GM18498 (cell line): ENCODE results near the gene GLS.
A peak's percentile ranks its signal among the peaks of the same experiment; 100 is the strongest.
"Not testable (repeated sequence)": the region's sequence is repeated elsewhere in the genome, so short reads cannot be mapped to it uniquely, and the experiment has no call there.

Source experiments
- ATAC-seq: cut with Tn5 transposase; IDR thresholded peaks from one replicate; pipeline ENCODE4 v1.9.1; 2021; ENCODE audit warnings: mild to moderate bottlenecking, moderate library complexity; ENCODE audit not compliant: unreplicated experiment

Gene GLS

DNA sequence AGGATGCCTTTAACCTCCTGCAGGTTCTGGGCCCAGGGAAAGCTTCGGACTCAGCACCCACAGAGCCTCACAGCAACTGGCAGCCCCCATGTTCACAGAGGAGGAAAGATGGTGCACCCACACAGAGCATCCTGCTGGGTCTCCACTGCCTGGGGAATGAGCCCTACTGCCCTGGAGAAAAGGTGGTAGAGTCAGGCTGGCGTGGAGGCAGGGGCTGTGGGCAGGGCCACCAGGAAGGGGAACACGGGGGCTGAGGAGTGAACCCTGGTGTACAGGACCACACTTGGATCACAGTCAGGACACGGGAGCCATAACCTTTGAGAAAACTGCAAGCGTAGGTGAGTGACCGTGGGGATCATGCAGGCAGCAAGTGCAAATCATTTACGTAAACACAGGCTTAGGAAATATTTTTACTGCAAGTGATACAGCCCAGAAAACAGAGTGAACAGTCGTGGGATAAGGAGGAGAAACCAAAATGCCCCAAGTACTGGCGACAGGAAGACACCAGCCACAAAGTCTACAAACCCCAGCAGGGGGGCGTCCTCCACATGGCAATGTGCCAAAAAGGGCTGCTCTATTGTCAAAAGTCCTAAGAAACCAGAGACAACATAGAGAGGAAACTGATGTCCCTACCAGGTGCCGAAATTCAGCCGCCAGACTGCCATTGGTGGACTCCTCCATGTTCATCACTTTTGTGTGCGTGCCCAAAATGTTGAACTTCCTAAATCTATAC, 105.8 kb downstream of the GLS start:
- no peak for ATAC-seq

DNA sequence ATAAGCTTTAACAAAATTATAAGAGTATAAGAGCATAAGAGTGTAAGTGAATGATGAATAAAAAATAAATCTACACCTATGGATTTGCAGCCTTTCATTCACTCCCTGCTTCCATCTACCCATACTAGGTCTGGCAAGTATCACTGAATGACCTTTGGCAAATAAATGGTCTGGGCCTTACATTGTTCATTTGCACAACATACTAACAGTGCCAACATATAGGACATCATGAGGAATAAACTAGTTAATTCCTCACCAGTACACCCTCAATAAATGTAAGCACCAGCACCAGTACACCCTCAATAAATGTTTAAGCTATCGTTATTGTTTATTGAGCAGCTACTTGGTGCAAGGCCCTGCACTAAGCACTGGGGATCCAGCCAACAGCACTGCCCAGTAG, 106.5 kb downstream of the GLS start:
- no peak for ATAC-seq

DNA sequence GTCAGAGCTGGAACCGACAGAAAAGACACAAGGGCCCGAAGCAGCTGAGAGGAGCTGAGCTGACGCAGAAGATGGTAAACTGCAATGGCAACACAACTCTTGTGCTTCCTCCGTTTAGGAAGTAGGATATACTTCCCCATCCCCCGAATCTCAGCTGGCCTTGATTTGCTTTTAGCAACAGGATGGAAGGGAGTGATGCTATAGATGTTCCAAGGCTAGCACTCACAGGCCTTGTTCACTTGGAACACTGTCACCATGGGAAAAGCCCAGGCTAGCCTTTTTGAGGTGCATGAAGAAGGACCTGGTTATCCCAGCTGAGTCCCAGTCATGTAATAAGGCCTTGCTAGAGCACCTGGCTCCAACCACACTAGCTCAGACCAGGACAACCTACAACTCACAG, 107.3 kb downstream of the GLS start:
- ATAC-seq = no peak

DNA sequence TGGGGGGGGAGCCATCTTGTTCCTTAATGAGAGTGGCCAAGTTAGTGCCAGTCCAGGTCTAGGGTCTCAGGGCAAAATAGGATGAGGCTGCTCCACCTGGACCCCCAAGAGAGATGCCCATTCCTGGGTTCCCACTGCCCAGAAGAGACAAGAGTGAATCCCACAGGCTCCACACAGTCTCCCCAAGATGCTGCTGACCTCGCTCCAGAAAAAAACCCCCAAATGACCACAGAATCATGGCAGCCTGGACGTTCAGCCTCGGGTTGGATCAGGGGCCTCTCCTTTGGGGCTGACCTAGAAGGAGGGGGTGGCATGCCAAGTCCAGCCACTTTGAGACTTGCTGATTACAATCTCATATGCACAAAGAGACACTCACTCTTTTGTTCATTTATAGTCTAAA, 108.3 kb downstream of the GLS start:
- no peak for ATAC-seq

DNA sequence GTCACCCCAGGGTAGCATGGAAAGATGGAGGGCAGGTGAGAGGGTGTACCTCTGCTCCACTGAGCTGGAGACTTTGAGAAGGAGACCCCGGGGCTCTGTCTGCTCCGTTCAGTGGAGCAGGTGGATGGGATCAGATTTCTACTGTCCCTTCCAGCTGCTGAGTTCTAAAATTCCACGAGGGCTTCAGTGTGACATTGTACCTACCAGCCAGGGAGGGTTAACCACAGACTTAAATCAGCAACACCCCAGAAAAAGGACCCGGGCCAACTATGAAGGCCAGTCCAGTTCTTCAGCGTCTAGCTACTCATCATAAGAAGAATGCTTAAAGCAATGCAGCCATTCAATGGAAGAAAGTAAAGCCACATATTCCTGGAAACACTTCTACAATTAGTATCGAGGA, 109.5 kb downstream of the GLS start:
- ATAC-seq = no peak

DNA sequence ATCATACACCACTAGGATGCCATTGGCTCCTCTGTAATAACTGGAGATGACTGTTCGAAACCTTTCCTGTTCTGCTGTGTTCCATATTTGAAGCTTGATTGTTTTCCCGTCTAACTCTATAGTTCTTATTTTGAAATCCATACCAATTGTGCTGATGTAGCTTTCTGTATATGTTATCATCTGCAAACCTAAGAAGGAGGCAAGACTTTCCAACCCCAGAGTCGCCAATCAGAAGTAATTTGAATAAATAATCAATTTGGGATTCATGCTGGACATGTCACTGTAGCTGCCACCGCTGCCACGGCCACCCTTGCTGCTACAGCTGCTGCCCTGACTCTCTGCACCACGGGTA, 112.6 kb downstream of the GLS start:
- no peak for ATAC-seq

DNA sequence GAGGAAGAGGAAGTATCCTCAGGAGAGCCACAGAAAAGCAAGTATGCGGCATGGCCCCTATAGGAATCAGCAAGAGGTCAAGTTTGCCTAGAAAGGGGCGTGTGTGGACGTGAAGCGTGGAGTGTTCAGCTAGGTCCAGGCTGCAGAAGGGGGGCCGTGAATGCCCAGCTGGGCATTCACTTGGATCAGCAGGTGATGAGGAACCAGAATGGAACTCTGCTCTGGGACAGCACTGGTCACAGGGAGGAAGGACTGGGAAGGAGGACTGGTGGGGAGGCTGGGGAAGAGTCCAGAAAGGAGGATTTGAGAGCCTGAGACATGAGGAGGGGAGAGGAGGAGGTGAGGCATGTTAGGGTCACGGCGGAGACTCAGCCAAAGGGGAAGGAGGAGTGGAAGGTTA, 113.5 kb downstream of the GLS start:
- ATAC-seq = no peak

DNA sequence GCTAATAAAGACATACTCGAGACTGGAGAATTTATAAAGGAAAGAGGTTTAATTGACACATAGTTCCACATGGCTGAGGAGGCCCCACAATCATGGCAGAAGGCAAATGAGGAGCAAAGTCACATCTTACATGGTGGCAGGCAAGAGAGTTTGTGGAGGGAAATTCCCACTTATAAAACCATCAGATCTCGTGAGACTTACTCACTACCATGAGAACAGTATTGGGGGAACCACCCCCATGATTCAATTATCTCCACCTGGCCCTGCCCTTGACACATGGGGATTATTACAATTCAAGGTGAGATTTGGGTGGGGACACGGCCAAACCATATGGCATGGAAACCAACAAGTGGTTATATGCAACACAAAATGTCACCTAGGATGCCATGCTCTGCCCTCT, 114.7 kb downstream of the GLS start:
- not testable (repeated sequence) for ATAC-seq

DNA sequence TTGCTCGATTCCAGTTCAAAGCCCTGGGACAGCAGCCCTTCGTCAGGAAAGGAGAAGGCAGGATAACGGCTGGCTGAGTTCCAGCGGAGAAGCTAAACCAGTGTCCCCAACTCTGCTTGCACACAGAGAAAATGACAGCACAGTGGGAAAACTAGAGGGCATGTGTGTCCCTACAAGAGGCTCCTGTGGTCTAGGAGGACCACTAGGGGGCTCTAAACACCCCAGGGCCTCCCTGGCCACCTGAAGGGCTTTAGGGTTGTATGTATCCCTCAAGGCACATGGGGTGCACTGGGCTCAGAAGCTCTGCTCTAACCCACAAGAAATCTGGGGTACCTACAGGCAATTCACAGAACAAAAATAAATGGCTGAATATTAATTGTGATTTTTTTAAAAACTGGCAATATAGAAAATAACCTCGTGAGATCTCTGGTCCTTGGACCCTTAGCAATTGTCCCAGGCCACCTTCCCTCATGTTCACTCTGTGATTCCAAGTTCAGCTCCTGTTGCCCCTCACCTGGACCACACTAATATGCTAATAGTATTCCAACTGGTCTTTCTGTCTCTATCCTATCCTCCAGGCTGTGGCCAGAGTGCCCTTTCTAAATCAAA, 115.8 kb downstream of the GLS start:
- ATAC-seq = peak; percentile 48

DNA sequence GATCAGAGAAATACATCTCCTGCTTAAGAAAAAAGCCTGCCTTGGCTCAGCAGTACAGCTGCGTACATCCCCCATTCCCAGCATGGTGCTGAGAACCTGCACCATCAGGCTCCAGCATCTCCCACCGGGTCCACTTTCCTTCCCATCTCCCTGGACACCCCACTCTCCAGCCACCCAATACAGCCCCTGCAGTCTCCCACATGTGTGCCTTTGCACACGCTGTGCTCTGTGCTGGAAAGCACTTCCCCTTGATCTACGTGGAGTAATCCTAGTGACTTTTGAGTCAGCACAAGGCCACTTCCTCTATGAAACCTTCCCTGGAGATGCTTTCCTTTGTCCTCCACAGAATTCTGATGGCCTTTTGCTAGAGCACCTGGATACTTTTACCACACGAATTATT, 116.3 kb downstream of the GLS start:
- no peak for ATAC-seq

DNA sequence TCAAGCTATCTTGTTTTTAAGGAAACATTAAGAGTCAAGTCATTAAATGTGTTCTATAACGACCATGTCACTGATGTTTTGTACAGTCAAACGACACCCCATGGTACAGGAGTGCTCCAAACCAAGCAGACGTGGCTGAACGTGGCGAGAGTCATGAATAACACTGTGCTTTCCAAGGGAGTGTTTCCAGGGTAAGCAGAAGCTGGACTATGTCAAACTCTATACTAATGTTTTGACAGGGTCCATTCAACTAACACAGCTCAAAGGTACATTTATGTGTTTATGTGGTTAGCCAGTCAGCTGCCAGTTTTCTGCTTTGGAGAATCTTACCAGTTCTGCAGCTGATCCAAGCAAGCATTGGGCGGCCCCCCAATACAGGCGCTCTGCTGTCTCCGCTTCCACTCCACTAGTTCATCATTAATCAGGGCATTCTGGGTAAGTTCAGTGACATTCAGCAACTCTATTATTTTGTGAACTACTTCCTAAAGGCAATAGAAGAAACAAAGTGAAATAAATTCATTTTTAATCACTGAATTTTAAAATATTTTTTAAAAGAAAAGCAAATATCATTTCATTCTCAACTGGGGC, 117.0 kb downstream of the GLS start:
- no peak for ATAC-seq

DNA sequence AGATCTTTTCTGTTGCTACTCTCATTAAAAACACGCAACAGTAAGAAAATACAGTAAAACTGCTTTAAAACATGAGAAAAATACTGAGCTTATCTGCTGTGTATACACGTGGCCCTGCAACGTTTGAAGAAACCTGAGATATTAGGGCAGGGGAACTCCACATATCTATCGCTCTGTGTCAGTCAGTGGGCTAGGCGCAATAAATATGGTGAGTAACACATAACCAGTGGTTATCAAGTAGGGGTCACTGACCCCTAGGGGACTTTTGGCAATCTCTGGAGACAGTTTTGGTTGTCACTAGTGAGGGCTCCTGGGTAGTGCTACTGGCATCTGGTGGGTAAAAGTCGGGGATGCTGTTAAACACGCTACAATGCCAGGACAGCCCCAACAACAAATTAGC, 118.4 kb downstream of the GLS start:
- ATAC-seq = no peak

DNA sequence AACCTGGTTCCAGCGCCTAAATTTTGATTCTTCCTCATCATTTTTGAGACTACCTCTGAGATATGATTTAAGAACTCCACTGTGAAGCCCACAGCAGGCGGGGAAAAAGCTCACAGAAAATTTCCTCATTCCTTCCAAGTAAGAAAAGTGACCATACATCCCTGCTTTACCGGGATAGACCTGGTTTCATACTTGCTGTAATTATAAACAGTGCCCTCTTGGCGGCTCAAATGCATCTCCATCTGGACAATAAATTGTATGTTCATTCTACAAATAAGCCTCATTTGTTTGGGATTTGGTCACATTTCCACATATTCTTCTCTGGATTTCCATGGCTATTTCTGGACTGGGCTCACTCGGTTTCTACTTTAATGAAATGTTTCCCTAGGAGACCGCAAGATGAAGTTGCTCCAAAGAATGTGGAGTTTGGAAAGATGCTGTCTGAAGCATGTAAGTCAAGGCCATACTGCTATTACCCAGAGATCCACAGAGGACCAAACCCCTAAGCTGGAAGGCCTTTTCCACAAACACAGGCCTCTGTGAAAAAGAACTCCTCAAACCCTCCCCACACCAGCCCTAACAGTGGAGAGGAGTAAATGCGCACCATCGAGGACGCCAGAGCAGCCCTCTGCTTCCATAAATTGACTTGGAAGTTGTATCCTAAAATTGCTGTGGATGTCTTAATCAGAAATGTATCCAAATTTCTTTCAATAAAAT, 119.5 kb downstream of the GLS start:
- ATAC-seq = no peak

DNA sequence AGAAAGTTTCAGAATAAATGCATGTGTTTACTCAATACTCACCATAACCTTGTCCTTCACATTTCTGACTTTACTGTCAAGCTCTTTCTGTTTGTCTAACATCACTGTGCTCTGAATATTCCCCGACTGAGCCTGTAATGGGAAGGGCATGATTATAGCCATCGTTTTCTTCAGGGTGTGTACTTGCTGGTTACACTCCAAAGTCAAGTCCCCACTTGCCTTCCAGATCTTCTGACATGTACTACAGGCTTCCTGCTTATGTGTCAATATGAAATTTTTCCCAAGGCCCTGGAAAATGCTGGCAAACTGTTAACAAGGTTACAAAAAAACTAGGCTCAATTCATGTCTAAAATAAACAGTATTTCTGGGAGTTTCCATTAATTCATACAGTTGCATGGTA, 120.4 kb downstream of the GLS start:
- no peak for ATAC-seq

DNA sequence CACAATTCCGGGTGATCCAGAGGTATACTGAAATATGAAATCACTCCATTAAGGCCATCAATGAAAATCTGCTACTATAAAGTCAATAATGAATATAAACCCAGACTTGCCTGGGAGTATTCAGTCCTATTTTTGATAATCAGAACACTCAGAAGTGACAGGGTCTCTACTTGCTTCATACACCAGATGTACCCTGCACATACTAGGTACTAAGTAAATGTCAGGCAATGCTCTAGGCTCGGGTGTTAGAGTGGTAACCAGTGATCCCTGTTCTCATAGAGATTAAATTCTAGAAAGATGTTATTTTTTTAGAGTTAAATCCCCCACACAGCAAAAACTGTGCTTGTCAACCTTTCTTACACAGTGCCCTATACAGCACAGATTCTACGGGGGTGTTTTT, 121.0 kb downstream of the GLS start:
- ATAC-seq = no peak

DNA sequence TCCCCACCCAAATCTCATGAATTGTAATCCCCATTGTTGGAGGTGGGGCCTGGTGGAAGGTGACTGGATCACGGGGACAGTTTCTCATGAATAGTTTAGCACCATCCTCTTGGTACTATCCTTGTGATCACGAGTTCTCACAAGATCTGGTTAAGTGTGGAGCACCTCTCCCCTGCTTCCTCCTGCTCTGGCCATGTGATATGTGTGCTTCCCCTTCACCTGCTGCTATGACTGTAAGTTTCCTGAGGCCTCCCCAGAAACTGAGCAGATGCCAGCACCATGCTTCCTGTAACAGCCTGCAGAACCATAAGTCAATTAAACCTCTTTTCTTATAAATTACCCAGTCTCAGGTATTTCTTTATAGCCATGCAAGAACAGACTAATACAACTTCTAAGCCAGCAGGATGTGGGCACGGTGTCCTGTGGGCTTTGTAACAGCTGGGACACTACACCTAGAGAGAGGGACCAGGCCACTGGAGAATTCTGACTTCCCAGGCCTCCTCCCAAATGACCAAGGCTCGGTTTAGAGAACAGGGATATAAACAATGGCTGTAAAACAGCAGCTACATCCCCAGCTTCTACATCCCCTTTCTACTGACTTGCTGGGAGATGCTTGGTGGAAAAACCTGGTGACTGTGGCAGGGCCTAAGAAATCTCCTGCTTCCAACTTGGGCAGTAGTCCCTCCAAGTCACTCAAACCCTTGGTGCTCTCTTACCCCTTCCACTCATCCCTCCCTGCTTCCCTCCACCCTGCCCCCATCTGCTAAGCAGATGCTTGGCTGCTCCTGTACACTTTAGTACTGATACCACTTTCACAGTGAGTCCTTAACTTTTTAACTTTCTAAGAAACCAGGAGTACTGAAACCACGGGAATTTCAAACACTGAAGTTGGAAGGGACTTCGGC, 123.0 kb downstream of the GLS start:
- ATAC-seq = no peak

DNA sequence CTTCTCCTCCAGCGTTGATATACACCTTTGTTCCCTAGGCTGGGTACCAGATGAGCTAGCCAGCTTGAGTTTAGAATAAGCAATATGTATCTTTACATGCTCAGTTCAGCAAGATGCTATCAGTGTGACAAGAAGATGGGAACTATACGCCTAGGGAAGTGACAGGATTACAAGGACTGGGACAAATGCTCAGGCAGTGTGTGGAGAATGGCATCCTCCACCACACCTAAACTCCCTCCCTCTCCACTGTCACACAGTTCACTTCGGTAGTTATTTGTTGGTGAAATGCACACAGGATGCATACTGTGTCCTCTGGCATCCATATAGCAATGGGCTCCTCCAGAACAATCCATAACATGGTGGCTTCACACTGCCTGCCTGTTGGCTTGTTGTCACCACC, 125.7 kb downstream of the GLS start:
- ATAC-seq = no peak

DNA sequence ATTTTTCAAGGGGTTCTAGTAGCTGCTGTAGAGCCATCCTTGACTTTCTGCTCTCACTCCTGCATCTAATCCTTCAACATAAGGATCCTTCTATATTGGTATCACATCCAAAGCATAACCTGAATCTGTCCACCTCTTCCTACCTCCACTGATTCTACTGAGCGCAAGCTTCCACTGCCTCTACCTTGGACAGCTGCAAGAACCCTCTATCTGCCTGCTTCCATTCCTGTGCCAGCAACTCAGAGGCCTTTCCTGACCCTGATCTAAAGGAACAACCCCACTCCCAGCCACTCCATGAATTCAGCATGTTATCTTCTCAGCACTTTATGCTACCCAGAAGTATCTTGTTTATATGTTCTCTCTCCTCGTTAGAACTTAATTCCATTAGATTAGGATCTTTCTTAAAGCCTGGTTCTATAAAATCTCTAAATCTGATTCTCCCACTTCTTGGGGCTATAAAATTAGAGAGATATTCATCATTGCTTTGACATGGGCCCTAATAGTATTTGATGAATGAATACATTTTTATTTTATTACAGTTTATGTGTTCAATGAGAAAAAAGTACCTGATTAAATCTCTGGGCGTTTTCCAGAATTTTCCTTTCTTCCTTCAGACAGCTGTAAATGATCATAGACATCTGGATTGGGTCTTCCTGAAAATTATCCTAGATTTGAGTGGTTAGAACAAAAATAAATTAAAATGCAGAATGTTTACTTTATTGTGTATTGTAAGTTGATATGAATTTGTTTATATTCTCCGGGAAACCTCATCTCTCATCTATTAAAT, 126.6 kb downstream of the GLS start:
- no peak for ATAC-seq

DNA sequence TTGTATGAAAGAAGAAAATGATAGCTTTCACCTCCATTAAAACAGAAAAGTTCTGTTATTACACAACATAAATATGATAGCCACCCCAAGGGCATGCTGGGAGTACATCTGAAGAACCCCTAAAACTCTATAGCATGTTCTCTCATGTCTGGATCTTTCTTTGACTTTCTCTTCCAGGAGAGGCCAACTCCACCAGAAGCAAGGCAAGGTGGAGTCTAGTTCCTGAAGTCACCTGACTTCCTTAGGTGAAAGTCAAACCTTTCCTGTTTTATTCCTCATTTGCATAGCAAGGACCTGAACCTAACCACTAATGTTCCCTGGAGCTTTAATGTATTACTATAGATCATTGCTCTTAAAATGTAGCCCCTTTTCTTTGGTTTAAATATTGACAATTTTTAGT, 127.7 kb downstream of the GLS start:
- ATAC-seq = no peak
